Measurements from ENCODE around the gene OTUB2.

DNA sequence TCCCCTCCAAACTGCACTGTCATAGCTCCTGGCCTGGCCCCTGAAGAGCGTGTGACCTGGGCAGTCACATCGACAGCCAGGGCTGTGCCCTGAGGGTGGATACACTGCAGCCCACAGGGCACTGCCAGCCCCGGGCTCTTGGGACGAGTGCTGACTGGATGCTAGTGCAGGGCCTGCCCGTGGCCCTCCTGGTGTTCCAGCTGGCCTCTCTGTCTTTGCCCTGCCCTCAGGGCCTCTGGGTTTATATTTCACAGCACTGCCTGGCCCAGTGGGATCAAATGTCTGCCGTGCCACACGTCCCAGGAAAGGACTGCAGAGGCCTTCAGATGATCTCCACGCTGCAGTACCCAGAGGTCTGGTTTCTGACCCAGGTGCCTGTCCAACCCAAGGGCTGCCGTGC is 39.2 kb upstream of the OTUB2 start:
- TF ChIP-seq GATA2 (IDR thresholded peaks at IDR 0.05; ENCODE audit: low read depth, low read length) (no peak), GATA3 (IDR thresholded peaks at IDR 0.05; ENCODE audit: low read depth, low read length) (no peak)

Measured in SH-SY5Y (cell line).